Activated B cell treated with CpG ODN at 0.5 μM for 24 hours (primary cell): ENCODE results near the gene GGT5. TPM values are rescaled to one million over a fixed set of nuclear protein-coding genes. Genes with fewer than 3 reads are reported as not detected.

Experiments used
- ATAC-seq: fragments of 200-7000 bp; cut with Tn5 transposase; one replicate; pipeline ENCODE4 v1.10.0; 2021; ENCODE audit warnings: low read depth, mild to moderate bottlenecking, moderate library complexity
- CTCF ChIA-PET: fragments of 350-600 bp; sonication (Branson Sonifier 250); formaldehyde crosslinking; loops from one replicate; lab custom pipeline; 2021; ENCODE audit warnings: antibody characterized with exemption; lab: Charles Lee
- POLR2A ChIA-PET: fragments of 350-600 bp; sonication (Branson Sonifier 250); formaldehyde crosslinking; loops from one replicate; lab custom pipeline; 2021; ENCODE audit warnings: antibody characterized with exemption; lab: Charles Lee
- DNase-seq: peaks from one replicate; pipeline ENCODE4 v3.0.0; 2022
- H3K27ac Mint-ChIP-seq: one replicate; pipeline ENCODE4 v1.8.0; 2020; ENCODE audit warnings: mixed read lengths
- H3K27me3 Mint-ChIP-seq: one replicate; pipeline ENCODE4 v1.8.0; 2021; ENCODE audit warnings: mixed read lengths
- H3K36me3 Mint-ChIP-seq: one replicate; pipeline ENCODE4 v1.8.0; 2021; ENCODE audit warnings: low read depth, mixed read lengths
- H3K4me1 Mint-ChIP-seq: one replicate; pipeline ENCODE4 v1.8.0; 2021; ENCODE audit warnings: mixed read lengths
- H3K4me3 Mint-ChIP-seq: one replicate; pipeline ENCODE4 v1.8.0; 2020; ENCODE audit warnings: mild to moderate bottlenecking, mixed read lengths
- H3K9me3 Mint-ChIP-seq: one replicate; pipeline ENCODE4 v1.8.0; 2020; ENCODE audit warnings: mixed read lengths
- CTCF ChIP-seq: fragments of 200-600 bp; IDR thresholded peaks from one replicate; pipeline ENCODE4 v1.8.0; 2022; ENCODE audit warnings: antibody characterized with exemption, mild to moderate bottlenecking
- intact Hi-C: fragments of 100-400 bp; cut with micrococcal nuclease; formaldehyde crosslinking; loops from one replicate; pipeline ENCODE4 v1.15.1; 2024
- total RNA-seq: library from RNA; stranded (reverse); gene quantifications from 2 replicates; pipeline ENCODE4 v1.2.3, GENCODE V29; 2022

Gene GGT5
- total RNA-seq, 1 donor from 2014 or later, result not detected

- ChIA-PET CTCF (no interaction called here), POLR2A (no interaction called here)
- intact Hi-C loops, result no loop called here
- no peaks in the 10 kb centered on the region for H3K36me3 Mint-ChIP-seq
- DNase-seq (no peak), ATAC-seq (no peak)
- TF ChIP-seq CTCF, result no peak
- no peak overlapping the region for H3K27ac Mint-ChIP-seq
- no peaks in the 10 kb centered on the region for H3K27me3 Mint-ChIP-seq
- H3K4me1 Mint-ChIP-seq, result peaks cover 2% of the 10 kb centered on the region
- H3K9me3 Mint-ChIP-seq, result no peaks in the 10 kb centered on the region
- H3K4me3 Mint-ChIP-seq, result no peak overlapping the region
Measured at GRCh38 chr22:24236656-24237055, 8.2 kb downstream of the GGT5 start.

GRCh38 chr22:24235315-24235714, 9.6 kb downstream of the GGT5 start:
- Mint-ChIP-seq H3K27ac (no peak overlapping the region), H3K36me3 (no peaks in the 10 kb centered on the region), H3K4me3 (no peak overlapping the region), H3K9me3 (no peaks in the 10 kb centered on the region), H3K4me1 (no peaks in the 10 kb centered on the region), H3K27me3 (no peaks in the 10 kb centered on the region)
- no peak for TF ChIP-seq CTCF
- DNase-seq (no peak), ATAC-seq (no peak)
- CTCF ChIA-PET, result no interaction called here
- intact Hi-C loops, result no loop called here
- POLR2A ChIA-PET, result no interaction called here

- POLR2A ChIA-PET, result no interaction called here
- no peak overlapping the region for H3K4me3 Mint-ChIP-seq
Measured at GRCh38 chr22:24233816-24234215, 11.1 kb downstream of the GGT5 start.

GRCh38 chr22:24233235-24233634, 11.6 kb downstream of the GGT5 start:
- POLR2A ChIA-PET, result no interaction called here
- no peak overlapping the region for H3K27ac Mint-ChIP-seq
- no peaks in the 10 kb centered on the region for H3K36me3 Mint-ChIP-seq
- no peaks in the 10 kb centered on the region for H3K27me3 Mint-ChIP-seq
- intact Hi-C loops, result no loop called here
- ATAC-seq, result no peak
- H3K9me3 Mint-ChIP-seq, result no peaks in the 10 kb centered on the region
- CTCF ChIA-PET, result no interaction called here
- no peak for DNase-seq
- H3K4me1 Mint-ChIP-seq, result no peaks in the 10 kb centered on the region
- no peak overlapping the region for H3K4me3 Mint-ChIP-seq
- no peak for TF ChIP-seq CTCF

More at GRCh38 chr22:24233816-24234215, 11.1 kb downstream of the GGT5 start:
- Mint-ChIP-seq H3K36me3 (no peaks in the 10 kb centered on the region), H3K27ac (no peak overlapping the region), H3K4me1 (no peaks in the 10 kb centered on the region), H3K9me3 (no peaks in the 10 kb centered on the region), H3K27me3 (no peaks in the 10 kb centered on the region)
- ATAC-seq (no peak), DNase-seq (no peak)
- intact Hi-C loops, result no loop called here
- TF ChIP-seq CTCF, result no peak
- CTCF ChIA-PET, result no interaction called here

- Mint-ChIP-seq H3K36me3 (no peaks in the 10 kb centered on the region), H3K27me3 (no peaks in the 10 kb centered on the region), H3K4me1 (no peaks in the 10 kb centered on the region), H3K27ac (no peak overlapping the region), H3K9me3 (no peaks in the 10 kb centered on the region), H3K4me3 (no peak overlapping the region)
- TF ChIP-seq CTCF, result no peak
- ATAC-seq, result no peak
- ChIA-PET POLR2A (no interaction called here), CTCF (no interaction called here)
- intact Hi-C loops, result no loop called here
- no peak for DNase-seq
Measured at GRCh38 chr22:24232725-24233124, 12.2 kb downstream of the GGT5 start.
